ENCODE results near the gene STN1. TPM values are rescaled to one million over a fixed set of nuclear protein-coding genes. Genes with fewer than 3 reads are reported as not detected.

STN1 gene, protein sequence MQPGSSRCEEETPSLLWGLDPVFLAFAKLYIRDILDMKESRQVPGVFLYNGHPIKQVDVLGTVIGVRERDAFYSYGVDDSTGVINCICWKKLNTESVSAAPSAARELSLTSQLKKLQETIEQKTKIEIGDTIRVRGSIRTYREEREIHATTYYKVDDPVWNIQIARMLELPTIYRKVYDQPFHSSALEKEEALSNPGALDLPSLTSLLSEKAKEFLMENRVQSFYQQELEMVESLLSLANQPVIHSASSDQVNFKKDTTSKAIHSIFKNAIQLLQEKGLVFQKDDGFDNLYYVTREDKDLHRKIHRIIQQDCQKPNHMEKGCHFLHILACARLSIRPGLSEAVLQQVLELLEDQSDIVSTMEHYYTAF
- polyA plus RNA-seq (2013, experiment 1 of 2; ENCODE audit: insufficient read length): 21.4 TPM
- polyA plus RNA-seq (2013, experiment 2 of 2; ENCODE audit: insufficient read length): 21.7 TPM

DNA sequence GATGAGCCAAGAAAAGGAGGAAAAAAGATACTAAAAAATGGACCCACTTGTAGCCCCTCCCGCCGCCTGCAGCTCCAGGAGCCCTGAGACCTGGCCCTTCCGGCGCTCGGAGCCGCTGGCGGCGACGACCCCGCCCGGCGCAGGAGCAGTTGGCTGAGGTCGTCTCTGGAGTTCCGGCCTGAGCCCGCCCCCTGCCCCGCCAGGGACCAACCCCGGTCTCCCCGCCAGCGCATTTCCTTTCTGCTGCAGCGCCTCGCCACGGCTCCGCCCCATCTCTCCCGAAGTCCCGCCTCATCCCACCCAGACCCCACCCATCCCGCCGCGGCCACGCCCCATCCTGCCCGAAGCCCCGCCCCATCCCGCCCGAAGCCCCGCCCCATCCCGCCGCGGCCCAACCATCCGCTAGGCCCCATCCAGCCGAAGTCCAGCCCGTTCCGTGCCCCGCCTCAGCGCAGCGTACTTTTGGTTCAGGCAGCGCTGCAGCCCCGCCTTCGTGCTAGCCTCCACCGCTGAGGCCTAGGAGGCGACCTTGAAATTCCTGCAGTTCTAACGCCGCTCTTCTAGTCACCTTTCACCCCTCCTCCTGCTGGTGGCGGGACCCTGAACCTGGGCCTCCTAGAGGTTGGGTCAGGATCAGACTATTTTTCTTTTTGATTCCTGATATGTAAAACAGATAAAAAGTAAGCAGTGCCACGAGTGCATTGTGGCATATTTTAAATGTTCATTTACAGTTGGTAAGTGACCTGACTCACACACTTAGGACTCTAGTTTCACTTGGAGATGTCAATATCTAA is at the start of gene STN1:
TSS of gene STN1 (minus strand) at position 132 of the 794 bp plus-strand sequence. CDS start 590 bp downstream, outside the sequence.
- DNase-seq: peak; percentile 97

DNA sequence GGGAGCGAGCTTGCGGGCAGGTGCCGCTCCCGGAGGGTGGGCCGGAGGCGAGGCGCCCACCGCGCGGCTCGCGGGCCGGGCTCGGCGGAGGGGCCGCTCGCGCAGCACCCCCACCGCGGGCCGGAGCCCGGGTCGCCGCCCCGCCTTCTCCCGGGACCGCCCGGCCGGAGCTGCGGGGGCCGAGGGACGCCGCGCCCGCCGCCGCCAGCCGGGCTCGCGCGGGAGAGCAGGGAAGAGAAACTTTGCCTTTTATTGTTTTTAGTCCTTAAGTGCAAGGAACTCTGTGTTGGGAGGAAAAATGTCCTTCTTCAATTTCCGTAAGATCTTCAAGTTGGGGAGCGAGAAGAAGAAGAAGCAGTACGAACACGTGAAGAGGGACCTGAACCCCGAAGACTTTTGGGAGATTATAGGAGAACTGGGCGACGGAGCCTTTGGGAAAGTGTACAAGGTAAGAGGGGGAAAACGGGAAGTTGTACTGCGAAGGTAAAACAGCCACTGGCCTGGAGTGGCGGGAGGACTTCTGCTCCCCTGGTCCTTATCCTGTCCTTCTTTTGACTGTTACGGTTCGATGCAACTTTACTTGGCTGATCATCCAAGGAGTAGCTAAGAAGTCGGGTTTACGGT is 49.6 kb upstream of the STN1 start:
- DNase-seq: no peak

DNA sequence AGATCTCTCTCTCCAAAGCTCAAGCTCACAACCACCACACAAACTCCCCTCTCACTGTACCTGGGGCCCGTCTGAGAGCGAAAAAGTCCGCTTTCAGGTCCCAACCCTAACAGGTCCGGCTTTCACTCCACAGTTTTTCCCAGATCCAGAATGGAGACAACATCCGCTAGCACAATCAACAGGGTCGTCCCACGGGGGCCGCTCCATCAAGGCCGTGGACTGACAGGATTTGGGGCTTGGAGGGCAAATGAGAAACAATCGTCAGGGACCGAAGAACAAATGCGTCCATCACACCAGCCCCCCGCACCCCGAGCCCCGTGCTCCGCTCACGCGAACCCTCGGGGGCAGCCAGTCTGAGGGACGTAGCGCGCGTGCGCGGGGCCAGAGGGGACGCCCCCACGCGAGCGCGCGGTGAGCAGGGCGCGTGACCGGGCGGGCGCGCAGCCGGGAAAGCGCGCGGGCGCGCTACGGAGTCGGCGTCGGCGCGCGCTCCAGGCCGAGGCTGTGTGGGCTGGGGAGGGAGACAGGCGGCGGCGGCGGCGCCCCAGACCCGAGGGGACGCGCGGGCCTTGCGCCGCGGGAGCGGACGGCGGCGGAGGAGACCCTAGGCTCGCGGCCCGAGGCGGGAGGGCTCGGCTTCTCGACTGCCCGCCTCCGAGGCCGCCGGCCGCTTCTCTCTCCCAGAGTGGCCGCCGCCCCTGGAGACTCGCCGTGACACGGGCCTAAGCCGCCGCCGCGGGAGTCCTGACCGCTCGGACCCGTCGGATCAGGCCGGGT is 48.9 kb upstream of the STN1 start, which contains the start of gene SLK:
TSS of gene SLK (plus strand) at position 470 of the 777 bp plus-strand sequence. CDS start 606 bp downstream, outside the sequence.
- peak; percentile 88 for DNase-seq

DNA sequence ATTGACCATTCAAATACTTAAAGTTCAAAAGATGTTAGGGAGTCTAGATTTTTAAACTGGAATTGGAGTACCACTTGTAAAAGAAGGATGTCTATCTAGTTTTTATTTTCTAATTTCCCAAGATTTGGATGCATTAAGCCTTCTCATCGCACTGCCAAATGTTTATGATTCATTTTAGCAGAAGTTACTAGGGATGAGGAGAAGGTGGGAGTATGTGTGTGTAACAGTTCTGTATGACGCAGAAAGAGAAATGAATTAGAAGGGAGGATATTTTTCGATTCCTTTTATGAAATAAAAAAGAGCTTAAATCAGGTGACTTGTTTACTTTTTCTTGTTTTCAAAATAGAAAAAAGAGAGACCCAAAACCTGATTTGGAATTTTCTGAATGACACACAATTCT is 42.1 kb upstream of the STN1 start:
- no peak for DNase-seq

DNA sequence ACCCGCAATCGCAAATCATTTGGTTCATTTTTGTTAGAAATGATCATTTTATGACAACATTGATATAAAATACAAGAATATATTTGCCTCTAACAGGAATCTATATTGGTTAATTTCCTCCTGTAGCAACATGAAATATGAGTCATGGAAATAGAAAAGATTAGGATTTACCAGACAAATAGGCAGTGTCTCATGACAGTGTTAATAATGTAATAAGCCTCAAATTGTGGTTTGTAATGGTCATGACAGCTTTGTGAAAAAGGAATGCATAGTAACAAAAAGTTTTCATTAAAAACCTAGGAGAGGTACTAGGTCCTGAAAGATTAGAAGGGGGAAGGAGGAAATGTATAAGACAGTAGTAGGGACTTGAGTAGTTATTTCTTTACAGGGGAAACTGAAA is 41.0 kb upstream of the STN1 start:
- DNase-seq: no peak

DNA sequence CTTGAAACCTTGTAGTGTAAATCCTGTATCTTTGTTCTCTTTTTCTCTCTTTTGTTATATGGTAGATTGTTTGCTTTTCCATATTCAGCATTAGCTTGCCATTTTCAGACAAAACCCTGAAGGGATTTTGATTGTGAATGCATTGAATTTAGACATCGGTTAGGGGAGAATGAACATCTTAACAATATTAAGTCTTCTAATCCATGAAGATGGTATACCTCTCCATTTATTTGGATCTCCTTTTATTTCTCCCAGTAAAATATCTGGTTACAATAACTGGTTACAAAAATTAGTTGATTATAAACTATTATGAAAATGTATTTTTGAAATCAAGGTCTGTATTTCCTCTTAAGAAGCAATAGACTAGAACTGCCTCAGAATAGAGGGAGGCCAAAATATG is 36.6 kb upstream of the STN1 start:
- no peak for DNase-seq

DNA sequence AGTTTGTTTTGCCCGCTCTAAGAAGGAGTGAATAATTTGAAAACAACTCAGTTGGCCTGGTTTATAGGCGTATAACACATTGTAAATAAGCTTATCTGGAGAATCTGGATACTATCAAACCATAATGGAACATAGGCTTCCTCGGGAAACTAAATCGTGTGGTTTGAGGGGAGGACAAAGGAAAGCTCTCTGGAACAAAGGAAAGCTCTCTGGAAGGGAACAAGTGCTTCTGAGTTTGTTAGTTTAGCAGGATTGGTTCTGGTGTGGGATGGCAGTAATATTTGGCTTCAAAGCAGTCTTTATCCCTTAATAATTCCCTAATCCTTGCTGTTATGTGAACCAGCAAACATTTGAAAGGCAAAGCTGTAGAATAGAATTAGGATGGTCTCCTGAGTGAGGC is 34.0 kb upstream of the STN1 start:
- no peak for DNase-seq

DNA sequence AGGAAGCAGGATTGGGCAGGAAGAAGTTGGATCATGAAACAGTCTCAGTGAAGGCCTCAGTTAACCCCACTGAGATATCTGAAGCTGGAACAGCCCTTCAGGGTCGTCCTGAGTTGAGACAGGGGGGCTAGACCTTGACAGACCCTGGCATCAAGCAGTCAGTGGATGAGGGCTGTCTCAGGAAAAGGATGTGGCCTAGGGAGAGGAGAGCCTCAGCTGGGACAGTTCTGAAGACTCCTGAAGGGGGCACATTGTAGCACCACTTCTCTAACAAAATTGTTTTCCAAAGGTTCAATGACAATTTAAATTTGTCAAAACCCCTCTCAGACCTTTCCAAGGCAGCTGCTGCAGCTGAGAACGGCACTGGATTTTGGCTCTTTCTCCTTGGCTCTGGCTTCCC is 33.2 kb upstream of the STN1 start:
- DNase-seq: no peak

DNA sequence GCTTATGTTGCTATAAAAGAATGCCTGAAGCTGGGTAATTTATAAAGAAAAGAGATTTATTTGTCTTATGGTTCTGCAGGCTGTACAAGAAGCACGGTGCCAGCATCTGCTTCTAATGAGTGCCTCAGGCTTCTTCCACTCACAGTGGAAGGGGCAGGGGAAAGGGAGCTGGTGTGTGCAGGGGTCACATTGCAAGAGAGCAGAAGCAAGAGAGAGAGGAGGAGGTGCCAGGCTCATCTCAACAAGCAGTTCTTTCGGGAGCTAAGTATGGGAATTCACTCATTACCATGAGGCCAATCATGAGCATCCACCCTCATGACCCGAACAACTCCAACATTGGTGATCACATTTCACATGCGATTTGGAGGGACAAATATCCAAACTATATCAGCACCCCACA is 31.7 kb upstream of the STN1 start:
- DNase-seq: no peak

DNA sequence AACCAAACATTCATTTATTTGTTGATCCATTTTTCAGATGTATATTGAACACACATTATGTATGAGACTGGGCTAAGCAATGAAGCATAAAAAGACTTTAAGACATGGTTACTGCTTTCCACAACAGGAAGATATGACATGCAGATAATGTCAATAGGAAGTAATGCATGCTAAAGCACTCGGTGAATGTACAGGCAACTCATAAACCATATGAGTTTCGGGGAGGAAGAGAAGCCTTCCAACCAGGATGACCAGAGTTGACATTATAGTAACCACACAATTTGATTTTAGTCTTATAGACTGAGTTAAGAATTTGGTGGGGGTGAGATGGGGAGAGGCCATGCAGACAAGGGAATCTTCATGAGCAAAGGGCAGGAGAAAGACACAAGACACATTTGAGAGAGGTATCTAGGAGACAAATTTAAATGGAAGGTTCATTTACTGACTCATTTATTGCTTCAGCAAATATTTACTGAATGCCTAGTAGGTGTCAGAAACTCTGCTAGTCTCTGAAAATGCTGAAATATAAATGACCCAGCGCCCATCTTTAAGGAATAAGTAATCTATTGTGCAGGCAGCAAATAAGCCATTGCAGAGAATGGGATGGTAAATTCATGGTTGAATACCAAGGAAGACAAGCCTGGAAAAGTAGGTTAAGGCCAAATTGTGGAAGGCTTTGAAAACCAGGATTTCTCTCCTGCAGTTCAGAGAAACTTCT is 30.0 kb upstream of the STN1 start:
- DNase-seq: no peak

DNA sequence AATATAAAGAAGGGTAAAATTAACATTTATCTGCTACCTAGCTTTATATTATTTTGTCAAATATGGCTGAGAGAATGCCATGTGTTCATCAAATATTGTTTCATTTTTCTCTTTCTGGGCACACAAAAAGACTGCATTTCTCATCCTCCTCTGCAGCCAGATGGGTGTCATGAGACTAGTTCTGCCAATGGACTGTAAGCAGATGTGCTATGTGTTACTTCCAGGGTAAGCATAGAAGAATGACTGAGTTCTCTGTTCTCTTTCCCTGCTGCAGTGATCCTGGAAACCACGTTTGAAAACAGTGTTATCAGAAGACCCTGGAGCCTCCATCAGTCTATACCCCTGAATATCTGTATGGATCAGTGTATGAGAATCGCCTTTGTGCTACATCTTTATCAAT is 24.9 kb upstream of the STN1 start:
- no peak for DNase-seq

DNA sequence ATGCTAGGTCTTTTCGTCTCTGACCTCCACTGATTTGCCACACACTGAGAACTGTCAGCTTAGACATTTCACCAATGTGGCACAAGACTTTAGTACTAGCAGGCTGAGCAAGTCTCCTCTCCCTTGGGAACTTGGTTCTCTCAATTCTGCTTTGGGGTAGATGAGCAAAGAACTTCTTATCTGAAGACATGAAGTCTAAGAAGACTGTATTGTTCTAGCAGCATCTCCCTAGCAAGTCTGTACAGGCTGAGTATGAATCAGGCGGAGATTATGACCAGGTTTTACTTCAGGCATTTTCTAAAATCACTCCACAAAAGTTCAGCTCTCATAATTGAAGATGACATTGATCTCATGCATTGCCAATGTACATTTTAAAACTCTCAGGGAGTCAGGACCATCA is 23.8 kb upstream of the STN1 start:
- DNase-seq: no peak

DNA sequence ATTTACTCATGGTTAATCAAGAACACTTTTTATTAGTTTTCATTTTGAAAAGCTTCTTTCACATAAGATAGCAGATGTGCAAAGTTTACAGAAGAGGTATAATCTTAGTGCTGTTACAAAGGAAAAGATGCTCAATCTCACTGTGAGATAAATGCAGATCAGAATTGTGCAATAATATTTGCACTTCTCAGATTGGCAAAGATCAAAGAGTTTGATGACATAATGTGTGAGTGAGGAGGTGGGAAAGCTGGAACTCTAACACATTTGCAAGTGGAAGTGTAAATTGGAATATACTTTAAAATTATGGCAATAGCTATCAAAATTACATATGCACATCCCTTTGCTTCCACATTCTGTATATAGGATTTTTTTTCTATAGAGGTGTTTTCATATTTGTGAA is 21.5 kb upstream of the STN1 start:
- no peak for DNase-seq

DNA sequence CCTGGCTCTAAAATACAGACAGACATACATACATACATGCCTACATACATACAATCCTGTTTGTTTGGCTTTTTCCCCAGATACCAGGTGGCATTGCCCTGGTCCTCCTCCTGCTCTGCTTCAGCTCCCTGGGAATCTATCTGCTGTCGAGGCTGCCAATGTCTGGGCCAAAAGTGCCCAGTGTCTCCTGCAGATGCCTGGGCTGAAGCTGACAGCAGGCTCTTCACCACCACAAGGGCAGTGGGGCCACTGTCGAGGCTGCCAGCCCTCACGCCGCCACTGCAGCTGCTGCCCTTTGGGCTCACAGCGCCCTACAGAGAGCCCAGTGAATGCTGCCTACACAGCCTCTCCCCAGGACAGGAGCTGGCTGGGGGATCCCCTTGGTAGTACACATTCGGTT is 18.0 kb upstream of the STN1 start:
- no peak for DNase-seq

DNA sequence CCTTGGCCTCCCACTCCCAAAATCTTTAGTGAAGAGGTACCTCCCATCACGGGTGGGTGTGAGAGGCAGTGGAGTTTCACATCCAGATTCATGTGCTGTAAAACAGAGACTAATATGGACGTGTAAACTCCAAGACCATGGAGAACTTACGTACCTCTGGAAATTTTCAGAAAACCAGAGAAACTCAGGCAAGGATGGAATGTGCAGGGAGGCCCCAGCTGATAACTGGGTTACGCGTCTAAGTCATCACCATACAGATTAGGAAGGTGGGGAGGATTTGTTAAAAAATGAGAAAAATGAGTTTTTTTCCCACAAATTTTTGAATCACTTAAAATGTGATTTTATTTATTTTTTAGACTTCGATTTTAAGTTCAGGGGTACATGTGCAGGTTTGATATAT is 16.3 kb upstream of the STN1 start:
- no peak for DNase-seq

DNA sequence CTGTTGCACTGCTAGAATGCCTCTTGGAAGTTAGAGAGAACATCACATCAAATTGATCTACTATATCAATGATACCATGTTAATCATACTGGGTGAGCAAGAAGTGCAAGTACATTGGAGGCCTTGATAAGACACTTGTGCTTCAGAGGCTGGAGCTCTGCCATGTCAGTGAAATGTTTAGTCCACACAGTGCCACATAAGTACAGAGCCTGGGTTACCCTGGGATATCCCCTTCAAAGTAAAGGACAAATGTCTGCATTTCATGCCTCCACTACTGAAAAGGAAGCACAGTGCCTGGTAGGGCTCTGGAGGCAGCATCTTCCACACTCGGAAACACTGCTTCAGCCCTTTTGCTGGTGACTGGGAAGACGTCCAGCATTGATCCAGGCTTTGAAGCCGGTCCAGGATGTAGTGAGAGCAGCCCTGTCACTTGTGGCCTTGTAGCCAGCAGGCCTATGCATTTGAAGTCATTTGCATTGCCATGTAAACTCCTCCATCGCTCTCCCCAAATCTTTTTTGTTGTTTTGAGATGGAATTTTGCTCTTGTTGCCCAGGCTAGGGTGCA is 15.7 kb upstream of the STN1 start:
- DNase-seq: no peak

DNA sequence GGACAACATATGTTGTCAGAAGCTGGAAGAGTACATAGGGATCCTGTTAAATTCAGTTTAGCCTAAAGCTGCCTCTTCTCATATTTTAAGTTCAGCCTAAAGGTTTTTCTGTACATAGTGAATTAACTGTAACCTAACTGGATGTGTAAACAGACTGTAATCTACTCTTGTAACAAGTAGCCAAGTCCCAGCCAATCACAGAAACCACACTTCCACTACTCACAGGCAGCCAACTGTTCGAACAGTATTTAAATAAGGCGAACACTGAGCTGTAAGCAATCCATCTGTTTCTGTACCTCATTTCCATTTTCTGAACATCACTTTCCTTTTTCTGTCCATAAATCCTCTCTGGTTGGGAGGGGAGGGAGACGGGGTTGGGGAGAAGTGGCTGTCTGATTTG is 15.0 kb upstream of the STN1 start:
- DNase-seq: no peak

DNA sequence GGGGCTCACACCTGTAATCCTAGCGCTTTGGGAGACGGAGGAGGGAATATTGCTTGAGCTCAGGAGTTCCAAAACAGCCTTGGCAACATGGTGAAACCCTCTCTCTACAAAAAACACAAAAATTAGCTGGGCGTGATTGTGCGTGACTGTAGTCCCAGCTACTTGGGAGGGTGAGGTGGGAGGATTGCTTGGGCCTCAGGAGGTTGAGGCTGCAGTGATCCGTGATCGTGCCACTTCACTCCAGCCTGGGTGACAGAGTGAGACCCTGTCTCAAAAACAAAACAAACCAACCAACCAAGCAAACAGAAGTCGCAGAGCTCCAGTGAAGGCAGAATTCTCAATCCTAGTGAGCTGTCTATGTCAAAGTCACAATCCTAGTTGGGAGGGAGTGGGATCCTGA is 14.3 kb upstream of the STN1 start:
- DNase-seq: no peak

DNA sequence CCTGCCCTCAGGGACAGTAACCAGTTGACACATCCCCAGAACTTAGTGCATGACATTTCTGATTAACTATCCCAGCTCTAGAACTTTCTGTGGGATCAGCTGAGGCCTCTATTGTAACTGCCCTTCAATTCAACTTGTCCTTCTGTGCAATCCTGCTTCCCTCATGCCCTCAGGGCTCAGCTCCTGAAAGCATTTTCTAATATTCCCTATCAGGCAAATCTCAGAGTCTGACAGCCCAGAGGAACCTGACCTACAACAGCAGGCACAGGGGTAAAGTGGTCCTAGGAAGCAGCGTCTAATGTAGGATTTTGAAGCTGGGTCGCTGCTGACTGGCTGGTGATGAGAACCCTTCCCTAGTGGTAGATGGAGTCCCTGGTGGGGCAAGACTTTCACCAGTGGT is 13.6 kb upstream of the STN1 start:
- DNase-seq: no peak

DNA sequence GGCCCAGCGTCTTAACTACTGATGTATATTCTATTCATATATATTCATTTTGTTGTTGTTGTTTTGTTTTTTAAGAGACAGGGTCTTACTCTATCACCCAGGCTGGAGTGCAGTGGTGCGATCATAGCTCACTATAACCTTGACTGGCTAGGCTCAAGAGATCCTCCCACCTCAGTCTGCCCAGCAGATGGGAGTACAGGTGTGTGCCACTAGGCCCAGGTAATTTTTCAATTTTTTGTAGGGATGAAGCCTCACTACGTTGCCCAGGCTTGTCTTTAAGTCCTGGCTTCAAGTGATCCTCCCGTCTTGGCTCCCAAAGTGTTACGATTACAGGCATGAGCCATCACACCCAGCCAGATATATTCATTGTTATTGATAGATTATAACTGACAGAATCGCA is 12.9 kb upstream of the STN1 start:
- no peak for DNase-seq

DNA sequence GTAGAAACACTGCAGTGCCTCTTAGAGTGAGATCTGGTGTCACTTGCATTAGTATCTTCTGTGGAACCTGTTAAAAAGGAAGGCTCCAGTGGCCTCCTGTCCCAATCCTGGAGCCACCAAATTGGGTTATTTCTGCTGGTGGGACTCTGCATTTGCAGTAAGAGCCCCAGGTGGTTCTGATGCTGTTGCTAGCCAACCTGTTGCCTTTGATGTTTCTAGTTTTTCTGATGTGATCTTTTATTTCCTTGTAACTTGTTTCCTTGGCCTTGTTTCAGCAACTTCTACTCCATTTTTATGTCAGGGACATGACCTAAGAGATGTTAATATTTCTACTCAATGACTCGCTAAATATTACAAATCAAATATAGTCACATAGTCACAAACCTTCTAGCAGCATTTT is 12.5 kb upstream of the STN1 start:
- no peak for DNase-seq
